ENCODE results near the gene STIM2.

The STIM2 gene

DNA sequence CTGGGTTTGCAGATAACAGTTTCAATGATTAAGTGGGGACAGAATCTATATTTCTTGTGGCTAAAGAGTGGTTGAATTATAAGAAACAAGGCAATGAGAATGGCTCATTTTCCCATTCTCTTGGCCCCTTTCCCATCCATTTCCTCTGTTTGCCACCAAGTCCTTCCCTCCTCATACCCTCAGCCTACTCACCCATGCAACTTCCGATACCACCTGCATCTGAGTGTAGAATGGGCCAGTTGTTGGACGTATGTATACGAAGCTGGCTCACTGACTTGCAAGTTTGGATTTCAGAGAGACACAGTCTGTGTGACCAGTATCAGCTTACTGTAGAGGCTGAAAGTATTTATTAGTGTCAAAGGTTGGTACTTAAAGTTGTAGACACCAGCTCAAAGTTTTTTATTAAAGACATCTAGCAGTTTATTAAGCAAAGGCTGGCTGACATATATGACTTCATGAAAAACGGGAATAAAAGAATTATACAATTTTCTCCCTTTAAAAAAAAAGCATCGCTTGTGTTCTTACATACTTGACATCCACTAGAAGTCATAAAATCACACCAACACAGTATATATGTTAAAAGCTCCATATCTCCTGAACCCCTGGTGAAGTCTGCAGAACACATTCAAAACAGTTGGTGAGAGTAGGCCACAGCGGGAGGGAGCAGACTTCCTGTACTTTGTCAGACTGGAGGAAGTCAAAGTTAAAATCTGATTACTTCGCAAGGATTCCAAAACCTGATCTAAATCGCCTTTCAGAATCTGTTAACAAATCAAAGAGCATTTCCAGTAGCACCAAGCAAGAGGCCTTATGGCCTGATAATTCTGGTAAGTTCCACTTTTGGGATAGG, 22.4 kb upstream of the STIM2 start:
- peak; percentile 14 for DNase-seq (ENCODE audit: low spot score)

GRCh38 chr4:26839016-26839415, 21.6 kb upstream of the STIM2 start:
- DNase-seq (ENCODE audit: low spot score) = no peak

DNA sequence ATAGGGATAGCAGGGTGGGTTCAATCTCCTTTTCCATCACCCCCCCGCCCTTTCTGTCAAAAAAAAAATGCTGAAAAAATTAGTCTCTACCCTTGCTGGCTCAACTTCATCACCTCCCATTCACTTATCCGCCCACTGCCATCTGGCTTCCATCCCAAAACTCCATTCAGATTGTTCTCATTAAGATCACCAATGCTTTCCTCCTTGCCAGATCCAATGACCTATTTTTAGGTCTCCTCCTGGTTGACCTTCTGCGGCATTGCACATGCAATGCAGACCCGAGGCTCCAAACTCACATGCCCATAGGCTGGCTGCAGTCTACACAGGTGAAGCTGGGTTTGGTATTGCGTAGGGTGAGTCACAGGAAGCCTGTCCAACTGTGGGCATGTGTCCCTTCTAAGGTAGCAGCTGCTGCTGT, 21.1 kb upstream of the STIM2 start:
- DNase-seq (ENCODE audit: low spot score) = no peak

GRCh38 chr4:26840786-26841185, 19.9 kb upstream of the STIM2 start:
- DNase-seq (ENCODE audit: low spot score) = no peak

- DNase-seq (ENCODE audit: low spot score) = no peak
These were observed 17.7 kb upstream of the STIM2 start for GRCh38 chr4:26842911-26843310.

DNA sequence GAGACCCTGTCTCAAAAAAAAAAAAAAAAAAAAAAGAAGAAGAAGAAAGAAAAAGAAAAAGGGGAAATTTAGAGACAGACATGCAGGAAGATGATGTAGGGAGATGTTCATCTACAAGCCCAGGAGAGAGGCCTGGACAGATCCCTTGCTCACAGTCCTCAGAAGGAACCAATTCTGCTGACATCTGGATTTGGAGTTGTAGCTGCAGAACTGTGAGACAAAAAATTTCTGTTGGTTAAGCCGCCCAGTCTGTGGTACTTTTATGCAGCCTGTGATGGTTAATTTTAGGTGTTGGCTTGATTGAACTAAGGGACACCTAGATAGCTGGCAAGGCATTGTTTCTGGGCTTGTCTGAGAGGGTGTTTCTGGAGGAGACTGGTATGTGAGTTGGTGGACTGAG, 10.1 kb upstream of the STIM2 start:
- no peak for DNase-seq (ENCODE audit: low spot score)

GRCh38 chr4:26851129-26851528, 9.5 kb upstream of the STIM2 start:
- no peak for DNase-seq (ENCODE audit: low spot score)

- DNase-seq (ENCODE audit: low spot score) = no peak
These were observed 5.9 kb upstream of the STIM2 start for GRCh38 chr4:26854701-26855100.

GRCh38 chr4:26856906-26857277, 3.7 kb upstream of the STIM2 start:
- no peak for DNase-seq (ENCODE audit: low spot score)

- peak; percentile 94 for DNase-seq (ENCODE audit: low spot score)
These were observed 3.2 kb upstream of the STIM2 start for GRCh38 chr4:26857278-26858034.

- DNase-seq (ENCODE audit: low spot score) = no peak
These were observed 2.4 kb upstream of the STIM2 start for GRCh38 chr4:26858035-26858918.

DNA sequence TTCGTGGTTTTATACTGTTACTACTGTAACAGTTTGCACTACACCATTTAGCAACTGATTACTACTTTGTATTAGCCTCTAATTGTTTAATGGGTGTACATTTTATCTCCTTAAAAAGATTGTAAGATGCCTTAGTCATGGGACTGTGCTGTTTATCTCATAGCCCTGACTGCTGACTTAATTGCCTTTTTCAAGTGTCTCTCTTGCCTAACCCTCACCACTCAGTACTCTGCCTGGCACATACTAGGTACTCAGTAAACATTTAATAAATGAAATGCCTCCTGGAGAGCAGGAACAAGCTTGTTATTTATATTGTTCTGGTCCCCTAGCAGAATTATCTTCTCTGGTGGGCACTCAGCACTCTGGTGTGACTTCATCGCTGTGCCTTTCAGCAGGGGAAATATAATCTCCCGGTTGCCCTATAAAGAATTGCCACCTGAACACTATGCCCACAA, 1.7 kb upstream of the STIM2 start:
- no peak for DNase-seq (ENCODE audit: low spot score)

DNA sequence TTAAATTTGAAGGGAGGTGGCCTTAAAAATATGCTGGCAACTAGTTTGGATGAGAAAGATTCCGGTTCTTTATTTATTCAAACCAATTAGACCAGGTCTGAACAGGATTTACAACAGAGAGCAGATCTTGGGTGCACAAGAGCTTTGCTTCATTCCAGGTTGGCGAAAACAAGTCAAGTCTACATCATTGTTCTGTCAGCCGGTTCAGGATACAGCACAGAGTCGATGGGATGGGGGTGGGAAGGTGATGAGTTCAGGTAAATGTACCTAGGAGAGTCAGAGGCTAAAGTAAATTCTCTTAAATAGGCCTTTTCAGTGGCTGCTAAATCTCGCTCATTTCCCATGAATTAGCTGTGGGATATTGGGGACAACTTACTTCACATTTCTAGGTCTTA, 882 bp upstream of the STIM2 start:
- DNase-seq (ENCODE audit: low spot score) = no peak

DNA sequence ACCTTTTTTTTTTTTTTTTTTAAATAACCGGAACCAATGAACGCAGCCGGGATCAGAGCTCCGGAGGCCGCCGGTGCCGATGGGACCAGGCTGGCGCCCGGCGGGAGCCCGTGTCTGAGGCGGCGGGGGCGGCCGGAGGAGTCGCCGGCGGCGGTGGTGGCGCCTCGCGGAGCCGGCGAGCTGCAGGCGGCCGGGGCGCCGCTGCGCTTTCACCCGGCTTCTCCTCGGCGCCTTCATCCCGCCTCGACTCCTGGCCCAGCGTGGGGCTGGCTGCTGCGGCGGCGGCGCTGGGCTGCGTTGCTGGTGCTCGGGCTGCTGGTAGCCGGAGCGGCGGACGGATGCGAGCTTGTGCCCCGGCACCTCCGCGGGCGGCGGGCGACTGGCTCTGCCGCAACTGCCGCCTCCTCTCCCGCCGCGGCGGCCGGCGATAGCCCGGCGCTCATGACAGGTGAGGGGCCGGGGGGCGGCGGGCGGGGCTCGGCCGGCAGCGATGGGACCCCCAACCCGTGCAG, 337 bp downstream of the STIM2 start:
- DNase-seq (ENCODE audit: low spot score) = peak; percentile 43

- peak; percentile 79 for DNase-seq (ENCODE audit: low spot score)
These were observed 969 bp downstream of the STIM2 start for GRCh38 chr4:26861434-26862186.

DNA sequence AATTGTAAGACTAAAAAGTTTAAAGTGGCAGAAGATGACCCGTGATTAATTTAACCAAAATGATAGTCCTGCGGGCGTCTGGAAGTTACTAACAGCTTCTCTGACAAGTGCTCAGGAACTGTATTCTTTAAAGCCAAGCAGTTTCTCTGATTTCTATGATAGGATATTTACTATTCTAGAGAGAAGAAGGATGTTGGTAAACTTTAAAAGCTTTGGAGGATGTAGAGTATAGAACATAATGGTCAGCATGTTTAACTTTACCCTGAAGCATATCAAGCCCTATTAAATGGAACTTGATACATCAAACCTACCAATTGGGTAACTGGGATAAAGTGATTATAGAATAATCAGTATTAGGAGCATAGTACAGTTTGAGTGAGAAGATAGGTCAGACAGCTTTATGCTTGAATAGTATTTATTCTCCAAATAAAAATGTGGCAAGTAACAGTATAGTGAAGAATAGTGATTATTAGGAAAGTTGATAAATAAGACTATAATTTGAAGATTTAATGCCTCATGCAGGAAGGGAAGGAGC, 1.8 kb downstream of the STIM2 start:
- DNase-seq (ENCODE audit: low spot score) = no peak

DNA sequence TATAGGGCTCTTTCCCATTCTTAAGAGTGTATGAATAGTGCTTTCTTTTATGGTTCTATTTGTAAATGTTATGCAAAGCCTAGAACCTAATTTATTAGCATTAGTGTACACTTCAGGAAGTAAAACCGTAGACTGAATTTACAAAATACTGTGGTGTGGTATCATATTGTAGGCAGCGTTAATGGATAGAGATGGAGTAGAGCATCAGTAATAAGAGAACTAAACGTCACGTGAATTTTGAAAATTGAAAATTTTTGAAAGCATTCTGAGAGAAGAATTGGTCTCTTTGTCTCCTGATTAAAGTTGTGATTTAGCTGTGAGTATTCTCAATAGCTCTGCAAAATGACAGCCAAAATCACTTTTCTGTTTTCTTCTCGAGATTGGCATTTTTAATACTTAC, 2.9 kb downstream of the STIM2 start:
- no peak for DNase-seq (ENCODE audit: low spot score)

DNA sequence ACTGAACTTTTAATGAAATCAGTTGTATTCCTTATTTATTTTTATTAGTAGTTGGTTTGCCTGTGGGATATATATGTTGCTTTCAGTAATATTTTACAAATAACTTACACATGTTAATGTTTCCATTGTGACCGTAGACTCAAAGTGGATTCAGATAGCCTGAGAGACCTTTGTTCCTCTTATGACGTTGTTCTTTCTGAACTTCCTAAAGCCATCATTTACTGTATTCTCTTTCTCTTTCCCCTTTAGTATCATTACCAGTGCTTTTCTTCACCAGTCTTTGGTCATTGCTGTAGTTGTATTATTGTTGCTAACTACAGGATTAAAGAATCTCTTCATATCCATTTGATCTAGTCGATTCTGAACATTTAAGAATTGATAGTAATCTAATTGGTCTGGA, 4.3 kb downstream of the STIM2 start:
- no peak for DNase-seq (ENCODE audit: low spot score)

GRCh38 chr4:26866203-26866602, 5.6 kb downstream of the STIM2 start:
- DNase-seq (ENCODE audit: low spot score) = no peak

- DNase-seq (ENCODE audit: low spot score) = no peak
These were observed 6.1 kb downstream of the STIM2 start for GRCh38 chr4:26866781-26867180.
